GM12873 (cell line): ENCODE measurements around the gene NAT16.

Experiments used
- CTCF ChIP-seq: IDR thresholded peaks from 2 replicates; pipeline ENCODE4 v1.5.1; 2012; ENCODE audit warnings: low read depth, mild to moderate bottlenecking, moderate library complexity, low read length, control low read depth; ENCODE audit not compliant: insufficient read depth; ENCODE audit errors: missing control alignments

Gene NAT16

GRCh38 chr7:101198476-101198875, 18.4 kb upstream of the NAT16 start:
- no peak for TF ChIP-seq CTCF

GRCh38 chr7:101197991-101198390, 17.9 kb upstream of the NAT16 start:
- TF ChIP-seq CTCF, result no peak

- TF ChIP-seq CTCF, result no peak
Observed at GRCh38 chr7:101195884-101196283, 15.8 kb upstream of the NAT16 start.

GRCh38 chr7:101189109-101189508, 9.0 kb upstream of the NAT16 start:
- TF ChIP-seq CTCF, result no peak

DNA sequence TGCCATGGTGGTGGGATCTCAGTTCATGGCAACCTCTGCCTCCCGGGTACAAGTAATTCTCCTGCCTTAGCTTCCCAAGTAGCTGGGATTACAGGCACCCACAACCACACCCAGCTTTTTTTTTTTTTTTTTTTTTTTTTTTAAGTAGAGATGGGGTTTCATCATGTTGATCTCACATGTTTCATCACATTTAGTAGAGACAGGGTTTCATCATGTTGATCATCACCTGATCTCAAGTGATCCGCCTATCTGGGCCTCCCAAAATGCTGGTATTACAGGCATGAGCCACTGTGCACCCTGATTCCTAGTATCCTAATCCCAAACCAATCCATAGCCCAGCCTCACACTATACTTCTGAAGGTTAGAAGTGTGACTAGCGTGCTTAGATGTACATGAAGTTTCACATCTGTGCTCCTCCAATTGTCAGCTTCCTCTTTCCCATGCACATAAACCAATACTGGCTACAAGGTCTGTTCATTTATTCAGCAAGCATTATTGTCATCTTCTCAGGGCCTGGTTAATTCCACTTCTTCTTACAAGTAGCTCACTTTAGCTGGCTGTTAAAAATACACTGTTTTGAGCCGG, 6.8 kb upstream of the NAT16 start:
- no peak for TF ChIP-seq CTCF

GRCh38 chr7:101186194-101186593, 6.1 kb upstream of the NAT16 start:
- TF ChIP-seq CTCF, result no peak

DNA sequence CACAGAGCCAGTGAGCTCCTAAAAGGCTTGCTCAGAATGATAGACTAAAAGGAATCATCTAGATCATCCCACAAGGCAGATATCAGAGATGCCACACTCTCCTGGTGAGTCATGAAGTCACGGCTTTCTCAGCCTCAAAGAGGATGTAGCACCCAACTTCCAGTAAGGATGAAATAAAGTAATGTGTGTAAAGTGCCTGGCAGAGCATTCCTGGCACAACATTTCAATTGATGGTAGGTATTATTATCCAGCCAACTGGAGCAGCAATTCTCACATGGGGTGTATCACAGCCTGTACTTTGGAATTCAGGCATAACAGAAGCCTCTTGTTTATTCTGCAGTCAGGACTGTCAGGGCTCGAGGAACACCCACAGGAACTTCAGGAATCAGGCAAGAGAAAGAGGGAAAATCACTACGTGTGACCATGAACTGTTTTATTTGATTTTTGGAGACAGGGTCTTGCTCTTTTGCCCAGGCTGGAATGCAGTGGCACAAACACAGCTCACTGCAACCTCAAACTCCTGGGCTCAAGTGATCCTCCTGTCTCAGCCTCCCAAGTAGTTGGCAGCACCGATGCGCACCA, 5.3 kb upstream of the NAT16 start:
- TF ChIP-seq CTCF, result no peak

DNA sequence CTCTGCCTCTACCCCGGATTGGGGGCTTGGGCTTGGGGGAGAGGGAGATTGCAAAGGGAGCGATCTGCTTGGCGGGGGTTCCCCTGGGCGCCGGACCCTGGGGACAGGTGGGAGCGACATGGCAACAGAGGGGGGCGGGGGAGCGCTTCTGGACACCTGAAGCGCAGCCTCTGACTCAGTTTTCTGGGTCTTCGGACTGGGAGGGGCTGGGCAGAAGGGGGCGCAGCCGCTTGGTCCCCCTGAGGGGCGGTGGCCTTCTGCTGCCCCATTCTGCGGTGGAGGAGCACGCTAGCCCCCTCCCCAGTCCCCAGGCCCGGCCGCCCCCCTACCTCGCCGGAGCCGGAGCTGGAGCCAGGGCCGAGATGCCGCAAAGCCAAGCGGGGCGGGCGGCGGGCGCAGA, 380 bp downstream of the NAT16 start:
- no peak for TF ChIP-seq CTCF
